HepG2 (cell line): ENCODE data around the gene ZNF747. TPM values are rescaled to one million over a fixed set of nuclear protein-coding genes. Genes with fewer than 3 reads are reported as not detected.
A peak's percentile ranks its signal among the peaks of the same experiment; 100 is the strongest.

ENCODE experiments used
- ATAC-seq: fragments of 200-7000 bp; cut with Tn5 transposase; 3 replicates; pipeline ENCODE4 v1.9.1; 2020; ENCODE audit warnings: mild to moderate bottlenecking, moderate library complexity
- BruUV-seq: library from RNA; stranded (reverse); fragments of 400-500 nt; replicated peaks from 2 replicates; lab custom pipeline; 2021; lab: Mats Ljungman, UMichigan
- CTCF ChIA-PET: fragments of 300-600 bp; formaldehyde crosslinking; extraction: SDS; loops from one replicate; lab custom pipeline; 2021; ENCODE audit warnings: low total read pairs, inconsistent platforms, low intra/inter-chr PET ratio; lab: Yijun Ruan, JAX
- POLR2A ChIA-PET: fragments of 350-600 bp; sonication (Branson Sonifier 250); formaldehyde crosslinking; loops from one replicate; lab custom pipeline; 2020; ENCODE audit warnings: antibody characterized with exemption, inconsistent platforms; lab: Yijun Ruan, JAX
- DNase-seq: peaks from one replicate; pipeline ENCODE4 v3.0.0-alpha.2; 2015; ENCODE audit warnings: low spot score
- FAIRE-seq: peaks from 3 replicates; lab custom pipeline; 2011; peaks lifted over from hg19 to GRCh38; lab: Jason Lieb, UNC
- H2AFZ ChIP-seq: one replicate; pipeline ENCODE4 v1.6.1; 2011; ENCODE audit warnings: low read length, inconsistent platforms
- H3K27ac ChIP-seq: fragments of 300-600 bp; 3 replicates; pipeline ENCODE4 v1.8.0; 2011; ENCODE audit warnings: mixed run types, mild to moderate bottlenecking, mixed read lengths, low read length, inconsistent platforms; ENCODE audit not compliant: insufficient read depth; ENCODE audit errors: extremely low read length
- H3K27me3 ChIP-seq, 2 experiments: fragments of 200-600 bp in 1 of 2; 2 replicates in 1 of 2; 3 replicates in 1 of 2; pipeline versions ENCODE4 v1.6.0 to v1.8.0; 2011; ENCODE audit warnings: low read length in 2 of 2, mild to moderate bottlenecking in 2 of 2, moderate library complexity in 2 of 2, inconsistent platforms in 1 of 2; ENCODE audit not compliant: insufficient read depth in 2 of 2, control insufficient read depth in 1 of 2
- H3K36me3 ChIP-seq, 2 experiments: fragments of 200-600 bp in 1 of 2; replicated peaks in 1 of 2; 2 replicates in 1 of 2; 3 replicates in 1 of 2; pipeline versions ENCODE4 v1.5.1 to v1.8.0; 2011; ENCODE audit warnings: low read length in 2 of 2, inconsistent platforms in 1 of 2; ENCODE audit not compliant: insufficient read depth in 2 of 2, control insufficient read depth in 1 of 2
- H3K4me1 ChIP-seq: 2 replicates; pipeline ENCODE4 v1.5.1; 2012; ENCODE audit warnings: low read length, inconsistent platforms; ENCODE audit not compliant: insufficient read depth
- H3K4me2 ChIP-seq: 2 replicates; pipeline ENCODE4 v1.6.0; 2011; ENCODE audit warnings: low read depth, low read length, inconsistent platforms
- H3K4me3 ChIP-seq, 3 experiments: fragments of 200-600 bp in 1 of 3; sonication (generic), shearing (Covaris generic) in 1 of 3; replicated peaks in 1 of 3; 2 replicates each; pipeline ENCODE4 v1.5.1; 2011 to 2016; ENCODE audit warnings: low read length in 3 of 3, inconsistent platforms in 2 of 3, low read depth in 2 of 3, mild to moderate bottlenecking in 2 of 3, control low read depth in 1 of 3, mixed read lengths in 1 of 3; ENCODE audit not compliant: insufficient read depth in 1 of 3
- H3K79me2 ChIP-seq: one replicate; pipeline ENCODE4 v1.6.1; 2011; ENCODE audit warnings: low read length, inconsistent platforms; ENCODE audit not compliant: insufficient read depth
- H3K9ac ChIP-seq: 2 replicates; pipeline ENCODE4 v1.6.0; 2011; ENCODE audit warnings: mild to moderate bottlenecking, low read depth, low read length, inconsistent platforms; ENCODE audit not compliant: insufficient read depth
- H3K9me3 ChIP-seq: 2 replicates; pipeline ENCODE4 v1.5.1; 2012; ENCODE audit warnings: mild to moderate bottlenecking, low read length
- H4K20me1 ChIP-seq: 2 replicates; pipeline ENCODE4 v1.6.0; 2011; ENCODE audit warnings: inconsistent platforms, mild to moderate bottlenecking, low read length, moderate library complexity; ENCODE audit not compliant: insufficient read depth
- CHCHD3 ChIP-seq: sonication (generic); formaldehyde crosslinking; IDR thresholded peaks from 2 replicates; pipeline ENCODE4 v1.8.0; 2022; ENCODE audit warnings: mild to moderate bottlenecking, missing genetic modification reagents, moderate library complexity
- ETV5 ChIP-seq: IDR thresholded peaks from 2 replicates; pipeline ENCODE4 v1.6.1; 2018; ENCODE audit warnings: missing biosample characterization, missing genetic modification reagents, inconsistent platforms, borderline replicate concordance
- HNRNPL ChIP-seq: fragments of 200-400 bp; formaldehyde crosslinking; IDR thresholded peaks from 2 replicates; pipeline ENCODE4 v1.6.1; 2017; ENCODE audit warnings: mild to moderate bottlenecking, low read depth, low read length
- NFIB ChIP-seq: sonication (generic); formaldehyde crosslinking; IDR thresholded peaks from 2 replicates; pipeline ENCODE4 v1.9.0; 2021; ENCODE audit warnings: missing genetic modification reagents, mild to moderate bottlenecking, borderline replicate concordance
- POLR2A ChIP-seq, 2 experiments: IDR thresholded peaks; 2 replicates each; pipeline ENCODE4 v1.6.1; 2011; ENCODE audit warnings: low read depth in 2 of 2, low read length in 2 of 2, mild to moderate bottlenecking in 1 of 2, moderate library complexity in 1 of 2; ENCODE audit not compliant: insufficient read depth in 1 of 2
- SNAPC5 ChIP-seq: sonication (generic); formaldehyde crosslinking; IDR thresholded peaks from 2 replicates; pipeline ENCODE4 v1.8.1; 2023; ENCODE audit warnings: mild to moderate bottlenecking, missing genetic modification reagents, borderline replicate concordance
- SSRP1 ChIP-seq: IDR thresholded peaks from 2 replicates; pipeline ENCODE4 v1.6.1; 2016; ENCODE audit warnings: control low read depth
- ZBTB40 ChIP-seq, 2 experiments: fragments of 450-650 bp in 1 of 2; sonication (generic) in 1 of 2; formaldehyde crosslinking in 1 of 2; IDR thresholded peaks; 2 replicates each; pipeline versions ENCODE4 v1.6.1 to v1.8.0; 2016 to 2022; ENCODE audit warnings: antibody characterized with exemption in 1 of 2, mild to moderate bottlenecking in 1 of 2, missing genetic modification reagents in 1 of 2
- ZC3H13 ChIP-seq: sonication (generic); formaldehyde crosslinking; IDR thresholded peaks from 2 replicates; pipeline ENCODE4 v1.8.1; 2023; ENCODE audit warnings: mild to moderate bottlenecking, missing genetic modification reagents, moderate library complexity
- ZIK1 ChIP-seq: sonication (generic); formaldehyde crosslinking; IDR thresholded peaks from 2 replicates; pipeline ENCODE4 v1.5.0; 2020; ENCODE audit warnings: mild to moderate bottlenecking, low read depth, missing genetic modification reagents, borderline replicate concordance
- WGBS: methylation state at CpG from one replicate; pipeline ENCODE4 v1.1.6; 2017; ENCODE audit warnings: low lambda C conversion rate; 5-methylcytosine and 5-hydroxymethylcytosine counted together
- in situ Hi-C: cut with HindIII; loops from 2 replicates; pipeline ENCODE4 v1.10.0; 2017; ENCODE audit warnings: low pct_unique_long_range_greater_than_20kb; ENCODE audit not compliant: extremely low pct_ligation_motif_present
- intact Hi-C: fragments of 100-400 bp; cut with micrococcal nuclease; formaldehyde crosslinking; loops from one replicate; pipeline ENCODE4 v1.10.0; 2022; ENCODE audit not compliant: unreplicated experiment
- polyA plus RNA-seq, 8 experiments: library from polyadenylated mRNA; depleted of rRNA in 3 of 8; stranded (reverse) in 7 of 8; unstranded in 1 of 8; fragments of >200 nt; fragmentation: Illumina TruSeq in 4 of 8; extraction: Trizol in 4 of 8; gene quantifications; 2 replicates each; pipeline versions ENCODE4 v1.2.1 to v1.2.3, GENCODE V29; 2011 to 2016; ENCODE audit warnings: low read depth in 4 of 8, missing spikeins in 1 of 8, mixed read lengths in 1 of 8; ENCODE audit not compliant: insufficient read depth in 1 of 8
- total RNA-seq, 5 experiments: library from RNA; depleted of rRNA; stranded (reverse); fragments of >200 nt; fragmentation: Illumina TruSeq; extraction: Trizol; gene quantifications; 2 replicates each; pipeline ENCODE4 v1.2.3, GENCODE V29; 2016; ENCODE audit warnings: low read depth in 1 of 5

ZNF747 gene
- total and polyA plus RNA-seq, 2 of the 13 experiments (the other 11 are each of a cell fraction or from before 2014, with no cell fraction given): 7.2 to 10.2 TPM

GRCh38 chr16:30524575-30525568 is 9.8 kb downstream of the ZNF747 start (continued):
- TF ChIP-seq ETV5 (0 out of 2 replicates have a peak, but pooled peaks have one; percentile 19), CHCHD3 (CRISPR knock-in tag) (0 out of 2 replicates have a peak, but pooled peaks have one; percentile 24), POLR2A (IDR thresholded peaks at IDR 0.05; ENCODE audit: insufficient read depth in 1 of 2, low read depth in 2 of 2, low read length in 2 of 2) (peak in 1 of 2 experiments; percentile 31; a peak in 1 of 4 replicates), ZIK1 (CRISPR knock-in tag) (no peak), SSRP1 (CRISPR knock-in tag) (0 out of 2 replicates have a peak, but pooled peaks have one; percentile 1), ZC3H13 (peak; percentile 90), SNAPC5 (no peak), NFIB (CRISPR knock-in tag) (0 out of 2 replicates have a peak, but pooled peaks have one; percentile 26), HNRNPL (0 out of 2 replicates have a peak, but pooled peaks have one; percentile 9)

GRCh38 chr16:30523768-30524574 is 10.7 kb downstream of the ZNF747 start:
- DNase-seq: no peak
- Histone ChIP-seq H3K9me3 (no peaks in the 10 kb centered on the region), H3K4me1 (peaks cover 64% of the 10 kb centered on the region), H3K4me3 (no peak overlapping the region), H3K79me2 (no peaks in the 10 kb centered on the region), H3K4me2 (no peak overlapping the region), H3K9ac (no peak overlapping the region), H4K20me1 (no peaks in the 10 kb centered on the region), H3K27ac (no peak overlapping the region), H3K27me3 (no peaks in the 10 kb centered on the region; a peak in 1 of 5 replicates), H2AFZ (no peak overlapping the region), H3K36me3 (peaks cover 1 to 8% of the 10 kb centered on the region in 2 experiments; a peak in 1 of 5 replicates)
- no peak for ATAC-seq
- intact Hi-C loops (loop anchor here (10.0 kb wide), 1 partner anchor 131 kb away; the partner anchor contains the start of genes FBRS and PRR14), in situ Hi-C loops (no loop called here)
- BruUV-seq: no TSS peak
- 93% methylated on average over 26 of the region's 26 CpGs for WGBS
- FAIRE-seq: no peak
- CTCF ChIA-PET: no interaction called here
- POLR2A ChIA-PET: interaction anchor here (0.6 to 2.3 kb wide), 7 partner anchors 10 to 94 kb away, joined by 3 to 9 read pairs (median 6); partner anchors contain the start of gene DCTPP1
- no peak for TF ChIP-seq ZBTB40 (IDR thresholded peaks at IDR 0.05)
- TF ChIP-seq ZBTB40 (CRISPR knock-in tag; IDR thresholded peaks at IDR 0.05): peak; percentile 87; the same call in 1 of the 2 replicates
